Measurements from ENCODE around the gene SDSL.

Gene SDSL

GRCh38 chr12:113396828-113397496, 25.2 kb upstream of the SDSL start:
- no peak for FAIRE-seq

- FAIRE-seq, result no peak
These were observed 24.5 kb upstream of the SDSL start for GRCh38 chr12:113397497-113398197.

GRCh38 chr12:113398346-113399290, 23.6 kb upstream of the SDSL start:
- no peak for FAIRE-seq

- no peak for FAIRE-seq
These were observed 22.7 kb upstream of the SDSL start for GRCh38 chr12:113399490-113399889.

- FAIRE-seq, result no peak
These were observed 21.8 kb upstream of the SDSL start for GRCh38 chr12:113400362-113400761.

- no peak for FAIRE-seq
These were observed 20.8 kb upstream of the SDSL start for GRCh38 chr12:113401066-113402000.

- no peak for FAIRE-seq
These were observed 19.5 kb upstream of the SDSL start for GRCh38 chr12:113402586-113403260.

GRCh38 chr12:113403435-113404415, 18.5 kb upstream of the SDSL start, which contains the start of gene SDS:
SDS (minus strand) TSS chr12:113403887; CDS start chr12:113399708, 4,179 bp downstream.
- no peak for FAIRE-seq

GRCh38 chr12:113405694-113406093, 16.5 kb upstream of the SDSL start:
- FAIRE-seq, result no peak

GRCh38 chr12:113407931-113408600, 14.1 kb upstream of the SDSL start:
- FAIRE-seq, result no peak

GRCh38 chr12:113408756-113409298, 13.4 kb upstream of the SDSL start:
- no peak for FAIRE-seq

- no peak for FAIRE-seq
These were observed 12.6 kb upstream of the SDSL start for GRCh38 chr12:113409462-113410124.

- FAIRE-seq, result no peak
These were observed 8.7 kb upstream of the SDSL start for GRCh38 chr12:113413488-113413939.

- FAIRE-seq, result no peak
These were observed 7.6 kb upstream of the SDSL start for GRCh38 chr12:113414519-113415038.

GRCh38 chr12:113416091-113416754, 6.0 kb upstream of the SDSL start:
- no peak for FAIRE-seq

- no peak for FAIRE-seq
These were observed 3.8 kb upstream of the SDSL start for GRCh38 chr12:113418213-113418879.

GRCh38 chr12:113420996-113421595, 1.1 kb upstream of the SDSL start:
- no peak for FAIRE-seq

All from colon (tissue), 2 donors.